GM12864 (cell line): ENCODE results near the gene LAMA2.
"Not testable (repeated sequence)": the region's sequence is repeated elsewhere in the genome, so short reads cannot be mapped to it uniquely, and the experiment has no call there.

Experiments used
- DNase-seq: peaks from one replicate; pipeline ENCODE4 v3.0.0-alpha.2; 2011; ENCODE audit warnings: low read depth
- H3K4me3 ChIP-seq: 2 replicates; pipeline ENCODE4 v1.5.1; 2011; ENCODE audit warnings: mild to moderate bottlenecking, low read depth, low read length, control low read depth
- TF ChIP-seq, protein P1 (sequence below): IDR thresholded peaks from 2 replicates; pipeline ENCODE4 v1.5.1; 2011; ENCODE audit warnings: low read depth, mild to moderate bottlenecking, moderate library complexity, low read length, control low read depth, inconsistent platforms; ENCODE audit errors: missing control alignments

Gene LAMA2

DNA sequence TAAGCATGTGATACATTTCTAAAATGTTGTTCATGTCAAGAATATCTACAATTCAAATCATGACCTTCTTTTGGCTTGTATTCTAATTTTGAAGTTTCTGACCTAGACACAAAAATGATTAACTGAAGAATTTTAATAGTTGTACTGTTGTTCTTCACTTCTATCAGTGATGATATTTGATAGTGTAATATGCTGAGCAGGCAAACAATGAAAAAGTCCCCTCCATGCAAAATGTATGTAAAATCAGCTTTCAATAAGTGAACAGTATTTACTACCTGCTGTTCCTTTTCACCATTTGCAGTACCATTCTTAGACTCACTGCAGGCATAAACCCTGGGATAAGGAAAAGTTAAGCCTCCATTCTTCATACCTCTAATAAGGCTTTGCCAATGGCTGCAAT lies 201.5 kb downstream of the LAMA2 start:
- TF ChIP-seq, protein P1, sequence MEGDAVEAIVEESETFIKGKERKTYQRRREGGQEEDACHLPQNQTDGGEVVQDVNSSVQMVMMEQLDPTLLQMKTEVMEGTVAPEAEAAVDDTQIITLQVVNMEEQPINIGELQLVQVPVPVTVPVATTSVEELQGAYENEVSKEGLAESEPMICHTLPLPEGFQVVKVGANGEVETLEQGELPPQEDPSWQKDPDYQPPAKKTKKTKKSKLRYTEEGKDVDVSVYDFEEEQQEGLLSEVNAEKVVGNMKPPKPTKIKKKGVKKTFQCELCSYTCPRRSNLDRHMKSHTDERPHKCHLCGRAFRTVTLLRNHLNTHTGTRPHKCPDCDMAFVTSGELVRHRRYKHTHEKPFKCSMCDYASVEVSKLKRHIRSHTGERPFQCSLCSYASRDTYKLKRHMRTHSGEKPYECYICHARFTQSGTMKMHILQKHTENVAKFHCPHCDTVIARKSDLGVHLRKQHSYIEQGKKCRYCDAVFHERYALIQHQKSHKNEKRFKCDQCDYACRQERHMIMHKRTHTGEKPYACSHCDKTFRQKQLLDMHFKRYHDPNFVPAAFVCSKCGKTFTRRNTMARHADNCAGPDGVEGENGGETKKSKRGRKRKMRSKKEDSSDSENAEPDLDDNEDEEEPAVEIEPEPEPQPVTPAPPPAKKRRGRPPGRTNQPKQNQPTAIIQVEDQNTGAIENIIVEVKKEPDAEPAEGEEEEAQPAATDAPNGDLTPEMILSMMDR = no peak
- no peak overlapping the region for H3K4me3 ChIP-seq
- no peak for DNase-seq

DNA sequence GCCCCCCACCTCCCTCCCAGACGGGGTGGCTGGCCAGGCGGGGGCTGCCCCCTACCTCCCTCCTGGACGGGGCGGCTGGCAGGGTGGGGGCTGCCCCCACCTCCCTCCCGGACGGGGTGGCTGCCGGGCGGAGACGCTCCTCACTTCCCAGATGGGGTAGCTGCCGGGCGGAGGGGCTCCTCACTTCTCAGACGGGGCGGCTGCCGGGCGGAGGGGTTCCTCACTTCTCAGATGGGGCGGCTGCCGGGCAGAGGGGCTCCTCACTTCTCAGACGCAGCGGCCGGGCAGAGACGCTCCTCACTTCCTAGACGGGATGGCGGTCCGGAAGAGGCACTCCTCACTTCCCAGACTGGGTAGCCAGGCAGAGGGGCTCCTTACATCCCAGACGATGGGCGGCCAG lies 205.5 kb downstream of the LAMA2 start:
- H3K4me3 ChIP-seq, DNase-seq: not testable (repeated sequence)

GRCh38 chr6:129089357-129089756 lies 206.4 kb downstream of the LAMA2 start:
- TF ChIP-seq, protein P1 = no peak
- DNase-seq = no peak
- H3K4me3 ChIP-seq = no peak overlapping the region

GRCh38 chr6:129094147-129094546 lies 211.2 kb downstream of the LAMA2 start:
- TF ChIP-seq, protein P1 = no peak
- H3K4me3 ChIP-seq = no peak overlapping the region
- no peak for DNase-seq

DNA sequence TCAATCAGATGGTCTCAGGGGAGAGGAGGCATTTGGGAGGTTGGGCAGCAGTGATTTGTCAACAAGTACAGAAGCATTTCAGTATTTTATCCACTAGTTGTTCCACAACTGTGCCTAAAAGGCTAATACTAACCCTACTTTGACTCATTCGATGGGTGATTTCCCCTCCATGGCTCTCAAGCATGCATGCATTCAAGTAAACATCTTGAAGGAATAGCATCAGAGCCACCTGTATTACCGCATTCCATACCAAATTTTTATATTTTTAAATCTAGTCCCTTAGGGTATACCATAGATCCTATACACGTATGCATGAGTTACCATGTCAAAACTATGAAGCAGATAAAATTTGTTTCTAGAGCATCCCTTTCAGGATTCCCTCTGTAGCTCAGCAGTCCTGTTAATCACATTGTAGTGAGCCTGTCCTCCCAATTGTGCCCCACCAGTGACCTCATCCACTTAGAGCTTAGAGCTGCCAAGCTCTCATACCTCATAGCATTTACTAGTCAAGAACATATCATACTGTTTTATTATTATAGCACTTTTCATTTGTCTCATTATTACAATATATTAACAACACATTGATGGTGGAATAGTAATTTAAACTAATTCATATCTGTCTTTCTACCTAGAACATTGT lies 213.8 kb downstream of the LAMA2 start:
- DNase-seq = no peak
- no peak overlapping the region for H3K4me3 ChIP-seq
- TF ChIP-seq, protein P1 = no peak

- H3K4me3 ChIP-seq = no peak overlapping the region
- TF ChIP-seq, protein P1 = no peak
- no peak for DNase-seq
Observed at GRCh38 chr6:129098061-129098553, 215.2 kb downstream of the LAMA2 start.

DNA sequence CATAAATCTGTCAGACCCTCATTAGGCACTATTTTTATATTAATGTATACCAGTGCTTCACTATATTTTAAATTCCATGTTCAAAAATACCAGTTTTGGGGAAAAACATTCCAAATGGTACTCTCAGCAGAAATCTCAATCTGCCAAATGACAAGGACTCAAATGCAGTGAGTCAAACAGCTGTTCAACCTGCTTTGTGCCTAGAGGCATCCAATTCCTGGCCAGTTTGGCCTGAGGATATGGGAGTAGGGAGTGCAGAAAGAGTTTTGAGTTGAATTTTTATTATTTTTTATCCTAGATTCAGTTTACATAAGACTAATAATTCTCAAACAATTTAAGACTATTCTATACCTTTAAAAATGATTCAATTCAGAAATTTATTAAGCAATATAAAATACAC lies 216.8 kb downstream of the LAMA2 start:
- H3K4me3 ChIP-seq = no peak overlapping the region
- DNase-seq = no peak
- TF ChIP-seq, protein P1 = no peak
